GM20000 (cell line): ENCODE data around the gene GEMIN8.

Experiments used
- DNase-seq: peaks from one replicate; pipeline ENCODE4 v3.0.0; 2012; ENCODE audit warnings: low spot score
- CTCF ChIP-seq: IDR thresholded peaks from 2 replicates; pipeline ENCODE4 v1.5.1; 2012; ENCODE audit warnings: mild to moderate bottlenecking, control low read depth; ENCODE audit errors: extremely low read depth, missing control alignments

The GEMIN8 gene

GRCh38 chrX:14056206-14056605, 26.5 kb upstream of the GEMIN8 start:
- no peak for DNase-seq
- no peak for TF ChIP-seq CTCF

- no peak for TF ChIP-seq CTCF
- no peak for DNase-seq
These were observed 21.7 kb upstream of the GEMIN8 start for GRCh38 chrX:14051416-14051815.

GRCh38 chrX:14050709-14051108, 21.0 kb upstream of the GEMIN8 start:
- no peak for DNase-seq
- no peak for TF ChIP-seq CTCF

- no peak for DNase-seq
- no peak for TF ChIP-seq CTCF
These were observed 13.5 kb upstream of the GEMIN8 start for GRCh38 chrX:14043209-14043608.

- peak; percentile 28 for DNase-seq
- TF ChIP-seq CTCF = no peak
These were observed 9.7 kb upstream of the GEMIN8 start for GRCh38 chrX:14039344-14039743.

- DNase-seq = no peak
- TF ChIP-seq CTCF = no peak
These were observed 8.8 kb upstream of the GEMIN8 start for GRCh38 chrX:14038375-14039085.

GRCh38 chrX:14032406-14032805, 2.7 kb upstream of the GEMIN8 start:
- DNase-seq = peak; percentile 32
- peak; percentile 25 for TF ChIP-seq CTCF
